PC-3 (cell line): ENCODE results near the gene TIMP1. TPM values are rescaled to one million over a fixed set of nuclear protein-coding genes. Genes with fewer than 3 reads are reported as not detected.
A peak's percentile ranks its signal among the peaks of the same experiment; 100 is the strongest.

Experiments
- ATAC-seq: fragments of 200-7000 bp; cut with Tn5 transposase; 2 replicates; pipeline ENCODE4 v1.9.1; 2020; ENCODE audit warnings: mild to moderate bottlenecking, moderate library complexity
- BruUV-seq: library from RNA; stranded (reverse); fragments of 400-500 nt; replicated peaks from 2 replicates; lab custom pipeline; 2021; lab: Mats Ljungman, UMichigan
- CTCF ChIA-PET: fragments of 300-600 bp; sonication (Branson Sonifier 250); formaldehyde crosslinking; loops from one replicate; lab custom pipeline; 2022; ENCODE audit warnings: antibody characterized with exemption; lab: Charles Lee
- POLR2A ChIA-PET: fragments of 300-600 bp; sonication (Branson Sonifier 250); formaldehyde crosslinking; loops from one replicate; lab custom pipeline; 2022; ENCODE audit warnings: antibody characterized with exemption; ENCODE audit not compliant: unreplicated experiment; lab: Charles Lee
- DNase-seq: peaks from one replicate; pipeline ENCODE4 v3.0.0-alpha.2; 2015
- H2AFZ ChIP-seq: fragments of 300-600 bp; sonication (generic); 2 replicates; pipeline ENCODE4 v1.6.0; 2016; ENCODE audit warnings: antibody characterized with exemption, low read length
- H3F3A ChIP-seq: fragments of 300-600 bp; sonication (generic); one replicate; pipeline ENCODE4 v1.6.0; 2017; ENCODE audit warnings: antibody characterized with exemption, low read length, control low read depth, mild to moderate bottlenecking; ENCODE audit not compliant: unreplicated experiment
- H3K27ac ChIP-seq: fragments of 300-600 bp; sonication (generic); 2 replicates; pipeline ENCODE4 v1.5.1; 2016; ENCODE audit warnings: mild to moderate bottlenecking, low read length
- H3K27me3 ChIP-seq: fragments of 300-600 bp; sonication (generic); 2 replicates; pipeline ENCODE4 v1.6.1; 2016; ENCODE audit warnings: low read length, mixed read lengths
- H3K36me3 ChIP-seq: fragments of 300-600 bp; sonication (generic); 2 replicates; pipeline ENCODE4 v1.6.1; 2016; ENCODE audit warnings: low read depth, mixed run types, low read length, mixed read lengths
- H3K4me1 ChIP-seq: fragments of 300-600 bp; sonication (generic); 2 replicates; pipeline ENCODE4 v1.5.1; 2016; ENCODE audit warnings: low read length; ENCODE audit not compliant: insufficient read depth
- H3K4me2 ChIP-seq: fragments of 300-600 bp; sonication (generic); 2 replicates; pipeline ENCODE4 v1.6.0; 2016; ENCODE audit warnings: low read length
- H3K4me3 ChIP-seq: fragments of 300-600 bp; sonication (generic); 2 replicates; pipeline ENCODE4 v1.5.1; 2016; ENCODE audit warnings: mild to moderate bottlenecking, low read length, mixed read lengths
- H3K79me2 ChIP-seq: fragments of 300-600 bp; sonication (generic); 2 replicates; pipeline ENCODE4 v1.6.1; 2017; ENCODE audit warnings: low read length, mixed read lengths
- H3K9ac ChIP-seq: fragments of 300-600 bp; sonication (generic); 2 replicates; pipeline ENCODE4 v1.6.0; 2016; ENCODE audit warnings: mild to moderate bottlenecking, low read length
- H3K9me2 ChIP-seq: fragments of 300-600 bp; sonication (generic); replicated peaks from 2 replicates; pipeline ENCODE4 v1.6.1; 2016; ENCODE audit warnings: mixed run types, low read length, mixed read lengths
- H3K9me3 ChIP-seq: fragments of 300-600 bp; sonication (generic); 2 replicates; pipeline ENCODE4 v1.6.1; 2016; ENCODE audit warnings: low read length, mixed read lengths
- H4K20me1 ChIP-seq: fragments of 300-600 bp; sonication (generic); 2 replicates; pipeline ENCODE4 v1.6.1; 2016; ENCODE audit warnings: low read length, mixed read lengths
- EZH2 ChIP-seq: fragments of 300-600 bp; sonication (generic); IDR thresholded peaks from one replicate; pipeline ENCODE4 v1.6.1; 2017; ENCODE audit warnings: antibody characterized with exemption, mild to moderate bottlenecking, low read length; ENCODE audit not compliant: unreplicated experiment
- EZH2phosphoT487 ChIP-seq: fragments of 300-600 bp; sonication (generic); IDR thresholded peaks from 2 replicates; pipeline ENCODE4 v1.6.1; 2018; ENCODE audit warnings: mild to moderate bottlenecking, antibody characterized with exemption, low read length, borderline replicate concordance
- intact Hi-C: fragments of 100-400 bp; cut with micrococcal nuclease; formaldehyde crosslinking; loops from 2 replicates; pipeline ENCODE4 v1.9.0; 2023
- total RNA-seq: library from RNA; depleted of rRNA; stranded (reverse); fragments of >200 nt; gene quantifications from 2 replicates; pipeline ENCODE4 v1.2.3, GENCODE V29; 2014
- TF ChIP-seq, protein P1 (sequence below): fragments of 300-600 bp; sonication (generic); conservative IDR thresholded peaks from 2 replicates; pipeline ENCODE4 v1.5.1; 2017; ENCODE audit warnings: antibody characterized with exemption, low read depth, mild to moderate bottlenecking, low read length

TIMP1 gene
- total RNA-seq, 1 experiment from 2014 or later, result 222 TPM

DNA sequence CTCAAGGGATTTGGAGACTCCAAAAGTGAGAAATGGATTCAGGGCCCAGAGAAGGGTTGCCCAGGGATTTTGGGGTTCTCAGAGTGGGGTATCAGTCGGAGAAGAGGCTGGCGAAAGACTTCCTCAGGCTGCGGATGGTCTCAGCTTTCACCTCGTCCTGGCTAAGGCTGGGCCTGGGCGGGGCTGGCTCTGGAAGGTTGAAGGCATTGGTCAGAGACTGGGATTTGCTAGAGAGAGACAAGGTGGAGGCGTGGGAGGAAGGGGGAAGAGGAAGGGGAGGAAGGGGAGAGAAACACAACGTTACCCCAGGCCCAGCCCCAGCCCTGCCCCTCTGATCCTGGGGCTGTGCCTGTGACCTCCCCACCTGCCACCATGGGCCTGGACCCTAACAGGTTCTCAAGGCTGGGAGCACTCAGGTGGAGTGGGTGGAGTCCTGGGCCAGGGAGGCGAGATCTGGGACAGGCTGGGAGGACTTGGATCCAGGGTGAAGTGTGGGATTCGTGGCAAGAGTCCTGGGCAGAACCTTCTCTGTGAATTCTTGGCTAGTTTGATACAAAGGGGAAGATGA lies 9.4 kb upstream of the TIMP1 start:
- no peaks in the 10 kb centered on the region for H4K20me1 ChIP-seq
- no peak overlapping the region for H3K4me2 ChIP-seq
- H3K36me3 ChIP-seq, result peaks cover 9% of the 10 kb centered on the region
- peak overlapping the region; percentile 54 for H3K27ac ChIP-seq
- peaks cover 15% of the 10 kb centered on the region for H3K4me1 ChIP-seq
- ATAC-seq, result peak; percentile 21
- no peak overlapping the region for H3K4me3 ChIP-seq
- no peaks in the 10 kb centered on the region for H3K9me2 ChIP-seq
- no peak for TF ChIP-seq EZH2phosphoT487
- TF ChIP-seq, protein P1, sequence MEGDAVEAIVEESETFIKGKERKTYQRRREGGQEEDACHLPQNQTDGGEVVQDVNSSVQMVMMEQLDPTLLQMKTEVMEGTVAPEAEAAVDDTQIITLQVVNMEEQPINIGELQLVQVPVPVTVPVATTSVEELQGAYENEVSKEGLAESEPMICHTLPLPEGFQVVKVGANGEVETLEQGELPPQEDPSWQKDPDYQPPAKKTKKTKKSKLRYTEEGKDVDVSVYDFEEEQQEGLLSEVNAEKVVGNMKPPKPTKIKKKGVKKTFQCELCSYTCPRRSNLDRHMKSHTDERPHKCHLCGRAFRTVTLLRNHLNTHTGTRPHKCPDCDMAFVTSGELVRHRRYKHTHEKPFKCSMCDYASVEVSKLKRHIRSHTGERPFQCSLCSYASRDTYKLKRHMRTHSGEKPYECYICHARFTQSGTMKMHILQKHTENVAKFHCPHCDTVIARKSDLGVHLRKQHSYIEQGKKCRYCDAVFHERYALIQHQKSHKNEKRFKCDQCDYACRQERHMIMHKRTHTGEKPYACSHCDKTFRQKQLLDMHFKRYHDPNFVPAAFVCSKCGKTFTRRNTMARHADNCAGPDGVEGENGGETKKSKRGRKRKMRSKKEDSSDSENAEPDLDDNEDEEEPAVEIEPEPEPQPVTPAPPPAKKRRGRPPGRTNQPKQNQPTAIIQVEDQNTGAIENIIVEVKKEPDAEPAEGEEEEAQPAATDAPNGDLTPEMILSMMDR, result no peak
- TF ChIP-seq EZH2, result no peak
- no TSS peak for BruUV-seq
- H3K79me2 ChIP-seq, result no peaks in the 10 kb centered on the region
- ChIA-PET CTCF (no interaction called here), POLR2A (no interaction called here)
- intact Hi-C loops, result no loop called here
- H3K9ac ChIP-seq, result no peak overlapping the region
- no peaks in the 10 kb centered on the region for H3K9me3 ChIP-seq
- no peaks in the 10 kb centered on the region for H3K27me3 ChIP-seq
- DNase-seq, result no peak
- no peaks in the 10 kb centered on the region for H3F3A ChIP-seq
- no peak overlapping the region for H2AFZ ChIP-seq

DNA sequence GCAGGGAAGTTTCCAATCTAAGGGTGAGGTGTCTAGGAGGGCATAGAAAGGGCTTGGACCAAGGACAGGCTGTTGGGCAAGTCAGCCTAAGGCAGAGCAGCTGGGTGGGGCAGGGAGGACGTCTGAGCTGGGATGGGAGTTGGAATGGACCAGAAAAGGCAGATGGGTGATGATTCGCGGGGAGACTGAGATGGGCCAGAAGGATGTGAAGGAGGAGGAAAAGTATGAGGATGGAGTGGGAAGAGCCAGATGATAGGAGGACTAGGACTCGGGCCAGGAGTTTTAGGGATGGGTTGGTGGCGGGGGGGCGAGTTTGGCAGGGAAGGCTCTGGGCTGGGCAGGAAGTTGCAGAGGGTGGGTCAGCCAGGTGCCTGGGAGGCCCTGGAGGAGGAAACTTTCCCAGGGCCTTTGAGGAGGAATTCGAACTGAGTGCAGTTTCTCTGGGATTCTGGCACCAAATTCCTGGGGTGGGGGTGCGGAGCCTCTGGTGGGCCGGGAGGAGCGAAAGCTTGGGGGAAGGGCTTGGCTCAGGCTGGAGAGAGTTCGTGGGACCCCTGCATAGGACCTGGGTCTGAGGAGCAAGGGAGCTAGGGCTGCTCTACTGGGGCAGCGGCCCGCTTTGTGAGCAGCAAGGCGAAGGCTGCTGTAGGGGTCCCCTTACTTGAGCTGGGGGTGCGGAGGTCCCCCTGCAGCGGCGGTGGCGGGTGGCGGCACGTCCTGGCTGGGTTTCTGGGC lies 8.7 kb upstream of the TIMP1 start:
- DNase-seq (peak; percentile 66), ATAC-seq (peak; percentile 77)
- peaks cover 15% of the 10 kb centered on the region for H3K4me1 ChIP-seq
- H3K4me2 ChIP-seq, result 0 out of 2 replicates have a peak overlapping the region, but pooled peaks have one; percentile 31
- H3K27me3 ChIP-seq, result no peaks in the 10 kb centered on the region
- peaks cover 4% of the 10 kb centered on the region; the same call in 1 of the 2 replicates for H3K36me3 ChIP-seq
- H4K20me1 ChIP-seq, result no peaks in the 10 kb centered on the region
- H3K9me3 ChIP-seq, result no peaks in the 10 kb centered on the region
- no peaks in the 10 kb centered on the region for H3K9me2 ChIP-seq
- H3K4me3 ChIP-seq, result no peak overlapping the region
- intact Hi-C loops, result no loop called here
- peak overlapping the region; percentile 31 for H3K9ac ChIP-seq
- no peak overlapping the region for H2AFZ ChIP-seq
- H3K79me2 ChIP-seq, result no peaks in the 10 kb centered on the region
- H3K27ac ChIP-seq, result peak overlapping the region; percentile 70
- no TSS peak for BruUV-seq
- ChIA-PET CTCF (no interaction called here), POLR2A (no interaction called here)
- TF ChIP-seq EZH2phosphoT487 (no peak), EZH2 (no peak)
- TF ChIP-seq, protein P1, result no peak
- no peaks in the 10 kb centered on the region for H3F3A ChIP-seq

- Histone ChIP-seq H3K36me3 (no peaks in the 10 kb centered on the region; the same call in 1 of the 2 replicates), H3K4me3 (no peak overlapping the region), H3K9ac (peak overlapping the region; percentile 31), H2AFZ (no peak overlapping the region), H3K9me2 (no peaks in the 10 kb centered on the region), H3F3A (no peaks in the 10 kb centered on the region), H4K20me1 (no peaks in the 10 kb centered on the region), H3K79me2 (no peaks in the 10 kb centered on the region), H3K4me1 (peaks cover 19% of the 10 kb centered on the region), H3K9me3 (no peaks in the 10 kb centered on the region), H3K27ac (peak overlapping the region; percentile 70), H3K4me2 (no peak overlapping the region), H3K27me3 (no peaks in the 10 kb centered on the region)
- intact Hi-C loops, result no loop called here
- ATAC-seq (no peak), DNase-seq (no peak)
- ChIA-PET POLR2A (no interaction called here), CTCF (no interaction called here)
- BruUV-seq, result no TSS peak
- TF ChIP-seq EZH2, result no peak
- TF ChIP-seq, protein P1, result no peak
- no peak for TF ChIP-seq EZH2phosphoT487
Measured at GRCh38 chrX:47574076-47574546, 8.1 kb upstream of the TIMP1 start.
